Measurements from ENCODE around the gene ATRAID.

DNA sequence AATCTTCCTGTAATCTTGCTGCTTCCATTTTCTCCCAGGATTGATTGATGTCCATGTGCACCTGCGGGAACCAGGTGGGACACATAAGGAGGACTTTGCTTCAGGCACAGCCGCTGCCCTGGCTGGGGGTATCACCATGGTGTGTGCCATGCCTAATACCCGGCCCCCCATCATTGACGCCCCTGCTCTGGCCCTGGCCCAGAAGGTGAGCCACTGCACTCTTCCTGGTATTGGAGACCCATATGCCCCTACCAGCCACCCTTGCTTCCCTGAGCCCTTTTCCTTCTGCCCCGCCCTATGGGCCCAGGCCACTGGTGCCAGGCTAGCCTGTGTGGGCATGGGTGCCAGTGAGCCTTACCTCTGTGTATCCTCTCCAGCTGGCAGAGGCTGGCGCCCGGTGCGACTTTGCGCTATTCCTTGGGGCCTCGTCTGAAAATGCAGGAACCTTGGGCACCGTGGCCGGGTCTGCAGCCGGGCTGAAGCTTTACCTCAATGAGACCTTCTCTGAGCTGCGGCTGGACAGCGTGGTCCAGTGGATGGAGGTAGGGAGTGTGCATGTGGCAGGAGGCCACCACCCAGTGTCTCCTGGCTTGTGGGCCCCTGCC lies 25.6 kb downstream of the ATRAID start:
- TF ChIP-seq, protein P1, sequence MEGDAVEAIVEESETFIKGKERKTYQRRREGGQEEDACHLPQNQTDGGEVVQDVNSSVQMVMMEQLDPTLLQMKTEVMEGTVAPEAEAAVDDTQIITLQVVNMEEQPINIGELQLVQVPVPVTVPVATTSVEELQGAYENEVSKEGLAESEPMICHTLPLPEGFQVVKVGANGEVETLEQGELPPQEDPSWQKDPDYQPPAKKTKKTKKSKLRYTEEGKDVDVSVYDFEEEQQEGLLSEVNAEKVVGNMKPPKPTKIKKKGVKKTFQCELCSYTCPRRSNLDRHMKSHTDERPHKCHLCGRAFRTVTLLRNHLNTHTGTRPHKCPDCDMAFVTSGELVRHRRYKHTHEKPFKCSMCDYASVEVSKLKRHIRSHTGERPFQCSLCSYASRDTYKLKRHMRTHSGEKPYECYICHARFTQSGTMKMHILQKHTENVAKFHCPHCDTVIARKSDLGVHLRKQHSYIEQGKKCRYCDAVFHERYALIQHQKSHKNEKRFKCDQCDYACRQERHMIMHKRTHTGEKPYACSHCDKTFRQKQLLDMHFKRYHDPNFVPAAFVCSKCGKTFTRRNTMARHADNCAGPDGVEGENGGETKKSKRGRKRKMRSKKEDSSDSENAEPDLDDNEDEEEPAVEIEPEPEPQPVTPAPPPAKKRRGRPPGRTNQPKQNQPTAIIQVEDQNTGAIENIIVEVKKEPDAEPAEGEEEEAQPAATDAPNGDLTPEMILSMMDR (IDR thresholded peaks at IDR 0.05; ENCODE audit: control extremely low read depth in 1 of 3, insufficient read depth in 1 of 3, low read depth in 1 of 3, low read length in 3 of 3), result no peak
- TF ChIP-seq POLR2A (IDR thresholded peaks at IDR 0.05; ENCODE audit: control extremely low read depth in 1 of 2, low read depth in 2 of 2, low read length in 2 of 2) (no peak), SP4 (IDR thresholded peaks at IDR 0.05; ENCODE audit: low read length) (no peak), EP300 (IDR thresholded peaks at IDR 0.05; ENCODE audit: borderline replicate concordance in 1 of 2, low read depth in 2 of 2, low read length in 2 of 2) (no peak), POLR2AphosphoS5 (IDR thresholded peaks at IDR 0.05; ENCODE audit: low read depth, low read length) (no peak), MAFK (IDR thresholded peaks at IDR 0.05; ENCODE audit: low read depth, low read length) (no peak)

All from H1 (cell line).